Measurements from ENCODE around the gene DNER. TPM values are rescaled to one million over a fixed set of nuclear protein-coding genes. Genes with fewer than 3 reads are reported as not detected.
"Not testable (repeated sequence)": the region's sequence is repeated elsewhere in the genome, so short reads cannot be mapped to it uniquely, and the experiment has no call there.

Gene DNER
- total RNA-seq, 2 donors from 2014 or later: 0.40 to 1.3 TPM

DNA sequence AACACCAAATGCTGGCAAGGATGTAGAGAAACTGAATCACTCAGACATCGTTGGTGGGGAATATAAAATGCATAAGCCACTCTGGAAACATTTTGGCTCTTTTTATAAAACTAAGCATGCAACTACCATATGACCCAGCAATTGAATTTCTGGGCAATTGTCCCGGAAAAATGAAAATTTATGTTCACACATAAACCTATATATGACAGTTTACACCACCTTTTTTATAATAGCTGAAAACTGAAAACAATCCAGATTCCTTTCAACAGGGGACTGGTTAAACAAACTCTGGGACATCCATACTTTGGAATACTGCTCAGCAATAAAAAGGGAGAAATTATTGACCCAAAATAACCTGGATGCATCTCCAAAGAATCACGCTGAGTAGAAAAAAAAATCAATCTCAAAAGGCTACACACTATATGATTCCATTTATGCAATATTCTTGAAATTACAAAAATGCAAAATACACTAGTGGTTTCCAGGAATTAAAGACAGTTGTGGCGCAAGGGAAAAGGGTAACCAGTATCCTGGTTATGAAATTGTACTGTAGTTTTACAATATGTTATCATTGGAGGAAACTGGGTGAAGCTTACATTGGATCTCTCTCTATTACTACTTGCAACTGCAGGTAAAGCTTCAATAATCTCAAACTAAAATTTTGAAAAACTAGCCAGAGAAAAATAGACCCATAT, 313.0 kb downstream of the DNER start:
- intact Hi-C loops (cut with DNase I, micrococcal nuclease): no loop called here

DNA sequence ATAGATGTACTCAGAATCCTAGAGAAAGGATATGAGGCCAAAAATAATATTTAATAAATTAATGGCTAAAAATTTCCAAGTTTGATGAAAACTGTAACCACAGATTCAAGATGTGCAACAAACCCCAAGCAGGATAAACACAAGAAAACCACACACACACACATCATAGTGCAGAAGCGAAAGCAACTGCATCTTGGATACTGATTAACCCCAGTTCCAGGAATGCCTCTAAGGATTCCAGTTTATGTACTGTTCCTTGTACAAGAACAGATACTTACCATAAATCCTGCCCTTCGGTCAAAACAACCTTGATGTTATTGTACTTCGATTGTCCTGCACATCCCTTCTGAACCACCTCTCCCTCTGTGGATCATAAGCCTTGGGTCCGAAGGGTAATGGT, 320.4 kb downstream of the DNER start:
- no peak for ATAC-seq
- intact Hi-C loops (cut with DNase I, micrococcal nuclease): no loop called here
- DNase-seq: no peak

More for the DNA sequence above, 313.0 kb downstream of the DNER start:
- DNase-seq: no peak
- no peak for ATAC-seq

- DNase-seq (no peak), ATAC-seq (no peak)
- intact Hi-C loops (cut with DNase I, micrococcal nuclease): no loop called here
Measured at GRCh38 chr2:229392196-229392595, 322.2 kb downstream of the DNER start.

DNA sequence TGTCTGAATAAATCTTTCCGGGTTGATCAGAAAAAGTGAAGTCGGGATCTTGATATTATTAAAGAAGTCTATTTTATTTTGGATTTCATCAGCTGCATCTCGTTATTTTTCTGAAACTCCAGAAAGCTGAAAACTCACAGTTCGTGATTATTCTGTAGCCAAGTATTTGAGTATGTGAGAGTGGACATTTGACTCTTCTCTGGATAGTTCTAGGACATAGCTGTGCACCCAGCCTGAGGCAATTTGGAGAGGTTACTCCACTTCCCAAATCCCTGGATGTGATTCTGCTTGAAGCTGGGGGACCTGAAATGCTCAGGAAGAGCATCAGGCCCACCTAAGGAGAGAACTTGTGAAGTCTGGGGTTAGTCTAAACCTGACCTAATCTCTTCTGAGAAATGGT, 325.6 kb downstream of the DNER start:
- no peak for DNase-seq
- intact Hi-C loops (cut with DNase I, micrococcal nuclease): no loop called here
- ATAC-seq: no peak

DNA sequence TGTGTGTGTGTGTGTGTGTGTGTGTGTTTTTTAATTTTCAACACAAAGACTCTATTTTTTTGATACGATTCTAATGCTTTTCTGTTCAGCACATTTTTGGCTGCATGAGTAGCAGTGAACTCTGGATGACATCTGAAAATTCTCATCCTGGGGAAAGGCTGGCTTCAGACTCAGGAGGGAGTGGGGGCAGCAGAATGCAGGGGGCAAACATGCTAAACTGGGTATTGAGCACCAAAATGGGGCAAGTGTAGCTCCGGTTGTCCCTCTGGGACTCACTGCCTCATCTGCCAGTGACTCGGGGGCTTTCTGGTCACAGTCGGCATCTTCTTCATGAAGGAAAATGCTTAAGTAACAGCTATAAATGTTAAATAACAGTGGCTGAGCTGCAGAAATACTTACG, 326.5 kb downstream of the DNER start:
- DNase-seq (no peak), ATAC-seq (no peak)
- intact Hi-C loops (cut with DNase I, micrococcal nuclease): no loop called here

GRCh38 chr2:229380101-229380625, 334.2 kb downstream of the DNER start:
- no peak for ATAC-seq
- intact Hi-C loops (cut with DNase I, micrococcal nuclease): no loop called here
- no peak for DNase-seq

GRCh38 chr2:229378386-229378785, 336.0 kb downstream of the DNER start:
- ATAC-seq: no peak
- DNase-seq: no peak
- intact Hi-C loops (cut with DNase I, micrococcal nuclease): no loop called here

GRCh38 chr2:229376866-229377265, 337.5 kb downstream of the DNER start:
- ATAC-seq (no peak), DNase-seq (no peak)
- intact Hi-C loops (cut with DNase I, micrococcal nuclease): no loop called here

DNA sequence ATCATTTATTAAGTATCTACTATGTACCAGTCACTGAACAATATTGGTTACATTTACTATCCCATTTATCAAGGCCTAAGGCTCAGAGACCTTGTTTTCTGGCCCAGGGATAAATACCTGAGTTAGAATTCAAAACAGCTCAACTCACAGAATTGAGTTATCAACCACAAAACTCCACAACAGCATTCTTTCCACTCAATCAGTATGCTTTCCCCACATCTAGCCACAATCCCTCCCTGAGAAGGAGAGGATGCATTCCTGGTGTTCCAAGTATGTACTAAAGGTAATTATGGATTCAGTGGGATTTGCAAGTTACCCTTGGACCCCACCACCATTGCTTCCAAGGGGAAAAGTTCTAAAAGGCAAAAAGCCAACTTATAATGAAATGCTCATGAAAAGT, 339.1 kb downstream of the DNER start:
- ATAC-seq (no peak), DNase-seq (no peak)
- intact Hi-C loops (cut with DNase I, micrococcal nuclease): no loop called here

DNA sequence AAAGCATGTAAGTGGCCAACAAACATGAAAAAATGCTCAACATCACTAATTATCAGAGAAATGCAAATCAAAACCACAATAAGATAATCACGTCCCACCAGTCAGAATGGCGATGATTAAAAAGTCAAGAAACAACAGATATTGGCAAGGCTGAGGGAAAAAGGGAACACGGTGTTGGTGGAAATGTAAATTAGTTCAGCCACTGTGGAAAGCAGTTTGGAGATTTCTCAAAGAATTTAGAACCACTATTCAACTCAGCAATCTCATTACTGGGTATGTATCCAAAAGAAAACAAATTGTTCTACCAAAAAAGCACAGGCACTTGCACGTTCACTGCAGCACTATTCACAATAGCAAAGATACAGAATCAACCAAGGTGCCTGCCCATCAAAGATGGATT, 341.0 kb downstream of the DNER start:
- ATAC-seq; DNase-seq; intact Hi-C loops (cut with DNase I, micrococcal nuclease): not testable (repeated sequence)

- DNase-seq (no peak), ATAC-seq (no peak)
- intact Hi-C loops (cut with DNase I, micrococcal nuclease): no loop called here
Measured at GRCh38 chr2:229372207-229372606, 342.1 kb downstream of the DNER start.

GRCh38 chr2:229371086-229371485, 343.3 kb downstream of the DNER start:
- intact Hi-C loops (cut with DNase I, micrococcal nuclease): no loop called here
- no peak for ATAC-seq
- no peak for DNase-seq

DNA sequence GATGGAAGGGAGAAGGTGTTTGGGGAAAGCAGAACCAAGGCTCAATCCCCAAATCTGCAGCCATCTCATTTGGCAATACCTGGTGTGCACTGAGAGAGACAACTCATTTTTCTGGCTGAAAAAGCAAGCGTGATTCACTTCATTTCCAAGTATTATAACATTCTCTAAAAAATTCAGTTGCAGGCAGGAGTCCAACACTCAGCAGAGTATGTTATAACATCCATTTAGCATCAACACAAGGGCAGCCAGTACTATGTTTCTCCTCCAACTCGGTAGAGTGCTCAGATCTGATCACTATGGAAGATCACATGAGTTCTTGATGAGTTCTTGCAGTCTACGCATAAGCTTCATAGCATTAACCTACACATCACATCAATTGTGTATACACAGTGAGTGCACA, 343.8 kb downstream of the DNER start:
- DNase-seq: no peak
- ATAC-seq: no peak
- intact Hi-C loops (cut with DNase I, micrococcal nuclease): no loop called here

- ATAC-seq (no peak), DNase-seq (no peak)
- intact Hi-C loops (cut with DNase I, micrococcal nuclease): no loop called here
Measured at GRCh38 chr2:229363185-229363814, 351.1 kb downstream of the DNER start.

GRCh38 chr2:229350883-229351282, 363.5 kb downstream of the DNER start:
- no peak for ATAC-seq
- no peak for DNase-seq
- intact Hi-C loops (cut with DNase I, micrococcal nuclease): no loop called here

DNA sequence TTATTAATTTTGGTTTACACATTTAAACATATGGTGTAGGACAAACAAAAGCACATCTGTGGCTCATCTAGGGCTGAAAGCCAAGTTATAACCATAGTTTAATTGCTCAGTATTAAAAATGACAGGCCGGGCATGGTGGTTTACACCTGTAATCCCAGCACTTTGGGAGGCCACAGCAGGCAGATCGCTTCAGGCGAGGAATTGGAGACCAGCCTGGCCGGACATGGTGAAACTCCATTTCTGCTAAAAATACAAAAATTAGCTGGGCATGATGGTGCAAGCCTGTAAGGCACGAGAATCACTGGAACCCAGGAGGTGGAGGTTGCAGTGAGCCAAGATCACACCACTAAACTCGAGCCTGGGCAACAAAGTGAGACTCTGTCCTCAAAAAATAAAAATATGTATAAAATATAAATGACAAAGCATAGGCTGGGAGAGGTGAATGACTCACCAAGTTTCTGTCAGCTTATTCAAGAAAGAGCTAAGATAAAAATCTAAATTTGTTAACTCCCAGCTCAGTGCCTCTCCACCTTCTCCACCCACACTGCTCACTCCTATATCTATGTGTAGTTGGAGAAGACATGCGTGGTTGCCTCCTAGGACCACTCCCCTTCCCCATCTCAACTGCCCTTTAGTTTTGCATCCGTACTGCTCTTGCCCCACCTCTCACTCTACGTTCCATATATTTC, 364.1 kb downstream of the DNER start:
- DNase-seq (no peak), ATAC-seq (no peak)
- intact Hi-C loops (cut with DNase I, micrococcal nuclease): no loop called here

GRCh38 chr2:229348128-229348527, 366.2 kb downstream of the DNER start:
- DNase-seq (no peak), ATAC-seq (no peak)
- intact Hi-C loops (cut with DNase I, micrococcal nuclease): no loop called here

GRCh38 chr2:229346816-229347540, 367.4 kb downstream of the DNER start:
- DNase-seq: no peak
- intact Hi-C loops (cut with DNase I, micrococcal nuclease): no loop called here
- no peak for ATAC-seq

- DNase-seq (no peak), ATAC-seq (no peak)
- intact Hi-C loops (cut with DNase I, micrococcal nuclease): no loop called here
Measured at GRCh38 chr2:229344955-229345354, 369.4 kb downstream of the DNER start.
